GM20431 (cell line): ENCODE data around the gene FAM210B.
"Not testable (repeated sequence)": the region's sequence is repeated elsewhere in the genome, so short reads cannot be mapped to it uniquely, and the experiment has no call there.

ENCODE experiments used
- in situ Hi-C: fragments of 300-500 bp; cut with MseI, MboI; formaldehyde crosslinking; loops from one replicate; pipeline ENCODE4 v1.15.0; 2020; ENCODE audit warnings: low sequenced_read_pairs; ENCODE audit not compliant: unreplicated experiment

Gene FAM210B

DNA sequence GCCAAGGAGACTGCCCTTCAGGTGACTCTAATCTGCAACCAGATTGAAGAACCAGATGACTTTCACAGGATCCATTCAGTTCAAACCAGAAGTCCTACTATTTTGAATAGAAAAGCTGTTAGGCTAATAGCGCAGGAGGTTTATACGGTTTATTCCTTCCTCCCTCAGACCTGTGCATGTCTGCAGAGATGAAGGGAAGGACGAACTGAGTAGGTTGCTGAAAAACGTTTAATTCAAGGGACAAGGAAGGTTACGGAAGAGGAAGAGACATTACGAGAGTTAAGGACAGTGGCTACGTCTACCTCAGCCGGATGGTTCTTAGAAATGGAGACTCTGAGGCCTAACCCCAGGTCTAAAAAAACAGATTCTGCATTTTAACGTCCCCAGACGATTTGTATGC, 32.3 kb downstream of the FAM210B start:
- in situ Hi-C loops = no loop called here

DNA sequence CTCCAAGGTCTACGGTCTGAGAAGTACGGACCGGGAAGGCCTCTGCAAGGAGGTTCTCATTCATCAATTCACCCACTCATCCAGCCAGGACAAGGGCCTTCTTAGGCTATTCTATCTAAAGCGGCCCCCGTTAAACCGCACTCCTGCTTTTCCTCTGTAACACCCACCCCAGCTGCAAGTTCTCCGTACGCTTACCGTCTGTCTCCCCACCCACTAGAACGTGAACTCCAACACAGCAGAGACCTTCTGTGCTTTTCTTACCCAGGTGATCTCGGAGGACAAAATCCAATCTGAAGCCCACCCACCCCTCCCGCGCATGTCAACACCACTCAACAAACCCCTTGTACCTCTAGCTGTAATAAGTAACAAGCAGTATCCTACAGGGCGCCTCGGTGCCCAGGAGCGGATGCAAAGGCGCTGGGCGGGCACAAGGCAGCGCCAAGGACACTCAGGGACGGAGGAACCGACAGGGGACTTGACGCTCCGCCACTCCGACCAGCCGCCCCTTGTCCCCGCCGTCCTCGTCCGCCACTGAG, 32.9 kb downstream of the FAM210B start:
- in situ Hi-C loops = no loop called here

DNA sequence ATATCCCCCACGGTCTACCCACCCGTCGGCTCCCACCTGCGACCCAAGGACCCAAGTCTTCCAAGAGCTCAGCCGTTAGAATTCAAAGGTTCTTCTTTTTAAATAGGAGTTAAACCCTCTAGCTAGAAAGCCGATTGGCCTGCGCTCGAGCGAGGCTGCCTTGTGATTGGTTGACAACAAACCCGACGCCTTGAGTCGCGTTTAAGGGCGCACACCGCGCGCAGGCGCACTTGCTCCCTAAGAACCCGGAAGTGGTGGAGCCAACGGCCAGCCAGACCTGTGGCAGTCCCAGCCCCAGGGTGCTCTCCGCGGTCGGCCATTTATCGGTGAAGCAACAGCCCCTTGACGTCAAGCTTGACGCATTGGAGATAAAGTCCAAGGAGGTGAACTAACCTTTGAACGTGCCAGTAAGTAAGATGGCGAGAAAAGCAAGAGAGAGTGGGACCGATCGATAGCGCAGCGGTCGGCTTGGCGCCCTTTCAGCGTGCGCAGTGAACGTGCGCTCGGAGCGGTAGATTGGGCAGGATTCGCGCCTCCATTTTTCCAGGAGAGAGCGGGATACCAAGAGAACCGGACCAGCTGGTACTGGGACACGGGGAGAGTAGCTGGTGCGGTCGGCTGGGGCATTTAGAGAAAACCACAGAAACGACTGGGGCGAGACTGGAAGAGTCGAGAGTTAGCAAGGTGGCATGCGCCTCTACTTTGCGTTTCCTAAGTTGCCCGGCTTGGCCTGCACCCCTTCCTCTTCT, 33.5 kb downstream of the FAM210B start, which contains the start of the genes AURKA and CSTF1:
Gene AURKA (minus strand): TSS at position 84 of the 749 bp plus-strand sequence. CDS start 4,018 bp downstream, outside the sequence.
Gene CSTF1 (plus strand): TSS at position 514 of the 749 bp plus-strand sequence. CDS start 2,908 bp downstream, outside the sequence.
- in situ Hi-C loops = no loop called here

DNA sequence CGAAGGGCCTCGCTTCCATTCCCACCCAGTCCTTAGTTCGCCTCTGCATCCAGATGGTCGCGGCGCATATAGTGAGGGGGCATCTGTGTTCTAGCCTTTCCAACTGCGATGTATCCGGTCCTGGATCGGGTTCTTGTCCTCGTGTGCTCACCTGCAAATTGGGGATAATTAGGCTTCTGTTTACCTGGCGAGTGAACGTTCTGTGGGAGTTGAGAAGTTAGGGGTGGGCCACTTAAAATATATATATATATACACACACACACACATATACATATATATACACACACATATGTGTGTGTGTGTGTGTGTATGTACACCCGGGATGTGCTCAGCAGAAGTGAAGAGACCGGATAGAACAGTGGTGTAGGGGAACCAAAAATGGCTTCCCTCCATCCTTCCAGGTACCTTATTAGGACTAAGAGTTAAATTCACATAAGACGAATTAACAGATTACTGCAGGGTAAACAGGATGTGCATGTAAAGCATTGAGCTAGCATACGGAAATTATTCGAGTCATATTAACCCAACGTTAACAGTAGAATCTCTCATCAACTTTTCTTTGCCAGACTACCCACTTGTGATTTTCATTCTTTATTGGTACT, 34.2 kb downstream of the FAM210B start:
- in situ Hi-C loops = no loop called here

DNA sequence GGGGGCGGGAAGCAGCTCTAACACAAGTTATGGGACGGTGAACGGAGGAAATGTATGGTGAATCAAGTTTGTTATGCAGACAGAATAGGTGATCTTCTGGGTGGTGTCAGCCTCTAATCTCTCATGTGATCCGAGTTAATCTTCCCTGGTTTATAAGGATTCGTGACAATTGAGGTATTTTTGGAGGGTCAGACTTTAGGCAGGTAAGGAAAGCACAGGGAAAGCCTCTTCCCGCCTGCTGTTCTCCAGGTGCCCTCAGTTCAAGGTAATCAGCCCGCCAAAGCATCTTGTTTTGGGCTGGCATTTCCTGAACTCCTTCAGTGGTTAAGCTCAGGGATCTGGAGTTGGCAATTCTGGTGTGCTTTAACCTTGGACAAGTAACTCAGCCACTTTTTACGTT, 34.9 kb downstream of the FAM210B start:
- in situ Hi-C loops = no loop called here

DNA sequence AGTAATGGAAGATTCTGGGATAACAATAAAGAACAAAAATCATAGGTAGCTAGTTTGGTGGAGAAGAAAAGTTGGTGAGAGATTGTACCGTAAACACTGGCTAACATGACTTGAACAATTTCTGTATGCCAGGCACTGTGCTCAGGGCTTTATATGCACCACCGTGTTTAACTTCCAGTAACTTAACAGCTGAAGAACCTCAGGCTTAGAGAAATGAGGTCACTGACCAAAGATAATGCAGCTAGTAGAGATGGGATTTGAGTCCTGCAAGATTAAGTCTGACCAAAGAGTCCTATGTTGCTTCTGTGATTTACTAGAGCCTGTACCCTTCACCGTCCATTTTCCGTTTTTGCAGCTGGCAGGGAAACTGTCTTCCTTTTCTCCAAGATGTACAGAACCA, 36.4 kb downstream of the FAM210B start:
- in situ Hi-C loops = no loop called here

DNA sequence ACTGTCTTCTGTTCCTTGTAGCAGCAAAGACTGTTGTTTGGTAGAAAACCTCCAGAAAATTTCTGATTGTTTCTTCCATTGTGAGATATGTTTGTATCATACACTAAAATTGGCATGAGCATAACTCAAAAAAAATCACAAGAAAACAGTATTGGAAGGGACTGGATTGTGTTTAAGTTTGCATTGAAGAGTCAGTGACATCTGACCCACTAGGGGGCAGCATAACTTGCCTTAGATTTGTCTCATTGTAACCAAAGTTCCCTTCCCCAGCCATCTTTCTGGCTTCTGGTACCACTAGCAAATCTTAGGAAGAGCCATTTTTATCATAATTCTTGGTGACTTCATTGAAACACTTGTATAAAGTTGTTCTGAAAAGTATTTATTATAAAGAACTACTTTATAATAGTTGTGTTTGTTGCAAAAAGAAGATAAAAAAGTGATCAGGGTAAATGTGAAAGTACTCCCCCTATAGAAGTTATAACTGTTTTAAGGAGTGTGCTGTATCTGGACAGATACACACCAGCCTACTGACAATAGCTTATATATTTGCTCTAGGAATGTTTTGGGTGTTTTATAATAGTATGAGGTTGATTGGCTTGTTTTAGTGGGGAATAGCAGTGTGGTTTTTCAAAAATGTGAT, 41.3 kb downstream of the FAM210B start:
- in situ Hi-C loops = no loop called here

DNA sequence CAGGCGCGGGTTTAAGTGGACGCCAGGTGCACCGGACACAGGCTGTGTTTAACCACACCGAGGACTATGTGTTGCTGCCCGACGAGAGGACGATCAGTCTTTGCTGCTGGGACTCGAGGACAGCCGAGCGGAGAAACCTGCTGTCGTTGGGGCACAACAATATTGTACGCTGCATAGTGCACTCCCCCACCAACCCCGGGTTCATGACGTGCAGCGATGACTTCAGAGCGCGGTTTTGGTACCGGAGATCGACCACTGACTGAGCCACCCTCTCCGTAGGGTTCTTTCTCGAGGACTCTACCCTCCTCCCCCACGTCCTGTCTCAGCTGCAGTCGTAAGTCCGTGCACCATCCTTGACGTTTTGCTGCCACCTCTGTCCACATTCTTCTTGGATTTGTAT, 44.7 kb downstream of the FAM210B start:
- in situ Hi-C loops = no loop called here

DNA sequence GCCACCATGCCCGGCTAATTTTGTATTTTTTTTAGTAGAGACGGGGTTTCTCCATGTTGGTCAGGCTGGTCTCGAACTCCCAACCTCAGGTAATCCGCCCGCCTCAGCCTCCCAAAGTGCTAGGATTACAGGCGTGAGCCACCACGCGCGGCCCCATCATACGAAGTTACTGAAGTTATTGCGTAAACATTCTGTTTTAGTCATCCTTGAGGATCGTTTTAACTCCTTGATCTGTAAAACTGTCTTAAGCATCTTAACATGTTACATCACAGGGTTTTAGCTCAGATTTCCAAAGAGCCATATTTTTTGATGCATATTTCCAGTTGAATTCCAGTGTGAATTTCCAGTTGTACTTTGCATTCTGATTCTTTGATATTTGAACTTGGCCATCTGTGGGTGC, 46.6 kb downstream of the FAM210B start:
- in situ Hi-C loops = not testable (repeated sequence)

DNA sequence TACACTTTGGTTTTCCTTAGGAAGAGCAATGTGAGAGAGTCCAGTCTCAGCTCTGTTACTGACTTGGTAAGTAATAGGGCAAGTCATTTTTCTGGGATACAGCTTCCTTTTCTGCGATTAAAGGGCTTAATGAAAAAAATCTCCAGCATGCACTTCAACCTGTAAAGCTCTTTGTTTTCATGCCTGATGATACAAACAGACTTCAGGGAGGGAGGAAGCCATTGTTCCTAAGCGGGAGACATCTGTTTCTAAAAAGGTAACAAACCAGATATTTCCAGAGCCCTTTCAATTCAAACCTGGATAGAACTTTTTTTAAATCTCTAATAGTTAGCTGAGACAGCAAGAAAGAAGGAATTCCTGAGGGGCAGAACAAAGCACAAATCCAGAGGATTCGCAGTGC, 48.1 kb downstream of the FAM210B start:
- in situ Hi-C loops = no loop called here

DNA sequence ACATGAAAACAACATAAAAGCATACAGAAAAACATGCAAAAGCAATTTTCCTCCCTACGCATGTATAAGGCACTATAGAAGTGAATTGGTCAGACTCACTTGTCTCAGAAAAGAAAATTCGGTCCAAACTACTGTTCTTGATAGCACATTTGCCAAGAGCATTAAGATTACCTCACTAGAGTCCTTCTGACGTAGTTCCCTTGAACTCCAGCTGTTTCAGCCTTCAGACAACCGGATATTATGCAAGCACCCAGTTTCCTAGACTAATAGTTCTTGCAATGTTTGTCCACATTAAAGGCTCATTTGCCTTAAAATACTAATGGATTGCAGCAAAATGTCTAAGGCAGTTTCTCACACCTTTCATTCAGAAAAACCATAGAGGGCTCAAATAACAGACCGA, 50.7 kb downstream of the FAM210B start:
- in situ Hi-C loops = no loop called here

DNA sequence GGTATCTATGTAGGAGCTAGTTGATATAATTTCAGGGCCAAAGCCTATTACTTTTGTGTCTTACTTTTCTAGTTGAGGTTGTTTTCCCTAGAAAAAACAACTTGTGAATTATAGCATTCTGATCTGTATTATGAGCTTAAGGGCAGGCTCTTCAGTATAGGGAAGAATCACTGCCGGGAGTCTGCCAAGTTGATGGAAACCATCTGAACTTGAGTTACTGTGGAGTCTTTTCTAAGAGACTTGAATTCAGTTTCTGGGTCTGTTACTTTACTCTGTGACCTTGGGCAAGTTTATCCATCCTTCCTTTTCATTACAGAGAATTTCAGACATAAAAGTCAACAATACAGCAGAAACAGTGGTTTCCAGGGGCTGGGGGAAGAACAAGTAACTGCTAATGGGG, 51.2 kb downstream of the FAM210B start:
- in situ Hi-C loops = no loop called here

DNA sequence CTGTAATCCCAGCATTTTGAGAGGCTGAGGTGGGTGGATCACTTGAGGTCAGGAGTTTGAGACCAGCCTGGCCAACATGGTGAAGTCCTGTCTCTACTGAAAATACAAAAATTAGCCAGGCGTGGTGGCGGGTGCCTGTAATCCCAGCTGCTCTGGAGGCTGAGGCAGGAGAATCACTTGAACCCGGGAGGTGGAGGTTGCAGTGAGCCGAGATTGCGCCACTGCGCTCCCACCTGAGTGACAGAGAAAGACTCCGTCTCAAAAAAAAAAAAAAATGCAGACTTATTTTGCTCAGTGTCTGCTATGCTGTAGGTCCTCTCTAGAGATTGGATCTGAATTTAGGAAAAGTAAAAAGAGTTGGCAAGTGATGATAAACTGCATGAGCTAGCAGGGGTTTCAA, 52.5 kb downstream of the FAM210B start:
- in situ Hi-C loops = not testable (repeated sequence)

DNA sequence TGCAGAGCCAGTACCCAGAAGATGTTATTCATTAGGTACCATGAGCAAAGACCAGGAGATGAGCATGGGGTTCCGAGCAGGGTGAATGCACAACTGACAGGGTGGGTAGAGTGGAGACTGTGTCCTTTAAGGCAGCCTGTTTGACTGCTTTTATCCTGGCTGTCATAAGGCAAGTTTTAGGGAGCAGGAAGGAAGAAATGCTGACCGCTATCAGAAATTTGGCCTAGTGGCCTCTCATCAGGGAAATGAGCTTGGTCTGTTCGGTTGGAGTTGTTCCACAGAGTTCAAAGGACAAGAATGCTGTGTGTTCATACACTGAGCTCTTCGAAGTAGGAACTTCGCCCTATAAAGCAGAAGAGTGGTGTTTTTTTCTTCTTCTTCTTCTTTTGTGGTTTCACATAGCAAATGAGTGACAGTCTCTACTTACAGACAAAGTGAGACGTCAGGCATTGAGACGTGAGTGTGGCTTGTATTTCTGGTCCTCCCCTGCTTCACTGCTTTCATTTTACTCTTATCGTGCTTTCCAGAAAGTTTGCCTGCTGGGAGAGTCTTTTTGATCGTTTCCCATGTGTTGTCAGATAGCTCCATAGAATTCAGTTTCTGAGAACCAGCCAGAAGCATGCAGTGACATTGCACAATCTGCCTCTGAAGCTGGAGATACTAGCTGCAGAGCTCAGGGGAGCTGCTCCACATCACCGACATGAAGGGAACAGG, 53.1 kb downstream of the FAM210B start, which contains the start of gene CASS4:
Gene CASS4 (plus strand): TSS at position 502 of the 714 bp plus-strand sequence. CDS start 199 bp downstream, at position 701.
- in situ Hi-C loops = no loop called here

DNA sequence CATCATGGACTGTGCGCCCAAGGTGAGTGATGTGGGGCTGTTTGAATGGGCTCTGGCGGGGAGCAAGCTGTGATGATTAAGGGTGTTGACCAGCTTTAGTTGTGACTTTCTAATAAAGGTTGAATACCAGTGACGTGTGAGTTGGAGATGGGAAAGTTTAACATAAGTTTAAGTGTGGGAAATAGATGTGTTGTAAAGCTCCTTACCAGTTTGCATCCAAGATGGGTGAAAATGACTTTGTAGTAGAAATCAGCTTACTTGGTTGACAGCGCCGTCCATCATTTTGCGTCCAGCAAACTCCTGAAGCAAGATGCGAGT, 53.7 kb downstream of the FAM210B start:
- in situ Hi-C loops = no loop called here

DNA sequence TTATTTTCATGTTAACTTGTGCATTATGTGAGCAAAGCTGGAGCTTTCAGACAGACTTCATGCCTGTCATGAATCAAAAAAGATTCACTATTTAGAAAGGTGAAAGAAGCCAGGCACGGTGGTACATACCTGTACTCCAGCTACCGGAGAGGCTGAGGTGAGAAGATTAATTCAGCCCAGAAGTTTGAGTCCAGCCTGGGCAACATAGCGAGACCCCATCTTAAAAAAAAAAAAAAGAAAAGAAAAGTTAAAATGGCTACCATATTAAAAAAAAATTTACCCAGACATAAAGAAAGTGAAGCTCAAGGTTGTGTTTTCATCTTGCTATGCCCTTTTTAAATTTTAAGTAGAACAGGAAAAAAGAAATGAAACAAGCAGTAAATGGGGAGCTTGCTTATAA, 54.2 kb downstream of the FAM210B start:
- in situ Hi-C loops = no loop called here

DNA sequence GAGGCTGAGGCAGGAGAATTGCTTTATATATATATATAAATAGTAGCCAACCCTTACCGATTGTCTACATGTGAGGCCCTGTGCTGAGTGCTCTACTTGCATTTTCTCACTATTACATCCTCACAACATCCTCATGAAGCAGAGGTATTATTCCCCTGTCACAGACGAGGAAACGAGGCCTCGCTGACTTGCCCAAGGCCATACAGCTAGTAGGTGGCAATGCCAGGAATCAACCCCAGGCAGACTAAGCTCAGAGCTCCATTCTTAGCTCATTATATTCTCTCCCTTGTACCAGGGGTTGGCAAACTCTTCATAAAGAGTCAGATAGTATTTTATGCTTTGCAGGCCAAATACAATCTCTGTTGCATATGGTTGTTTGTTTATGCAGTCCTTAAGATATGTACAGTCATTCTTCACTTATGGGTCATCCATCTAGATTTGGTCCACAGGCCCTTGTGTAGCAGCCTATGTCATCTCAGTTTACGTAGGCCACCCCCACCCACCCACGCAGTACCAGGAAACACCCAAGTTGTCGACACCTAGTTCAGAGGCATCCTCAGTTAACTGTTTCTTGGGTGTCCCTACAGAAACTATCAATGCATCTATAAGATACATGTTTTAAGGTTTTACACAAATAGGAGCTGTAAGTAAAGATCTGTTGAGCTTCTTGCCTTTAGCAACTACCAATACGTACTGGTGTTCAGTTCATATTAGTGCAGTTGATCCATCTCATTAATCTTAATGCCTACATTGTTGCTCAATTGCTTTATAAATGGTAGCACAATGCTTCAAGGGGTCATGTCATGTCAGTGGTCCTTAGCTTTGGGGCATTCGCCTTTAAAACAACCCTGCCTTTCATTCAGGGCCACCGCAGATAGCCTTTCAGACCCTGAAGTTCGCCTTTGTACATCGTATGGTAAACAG, 56.3 kb downstream of the FAM210B start:
- in situ Hi-C loops = no loop called here

DNA sequence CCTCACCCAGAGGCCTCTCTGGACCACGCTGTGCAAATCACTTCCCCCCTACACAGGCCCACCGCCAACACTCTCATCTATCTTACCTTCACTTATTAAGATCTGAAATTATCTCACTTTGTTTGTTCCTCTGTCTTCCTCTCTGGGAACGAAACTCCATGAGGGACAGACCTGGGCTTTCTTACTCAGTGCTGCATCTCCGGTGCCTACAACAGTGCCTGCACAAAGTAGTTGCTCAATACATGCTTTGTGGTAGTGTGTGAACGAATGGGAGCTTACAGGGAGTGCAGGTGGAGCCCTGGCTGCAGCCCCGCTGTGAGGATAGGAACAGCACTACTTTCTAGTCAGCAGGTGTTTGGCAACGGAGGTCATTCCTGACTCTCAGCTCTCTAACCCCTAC, 58.6 kb downstream of the FAM210B start:
- in situ Hi-C loops = no loop called here

DNA sequence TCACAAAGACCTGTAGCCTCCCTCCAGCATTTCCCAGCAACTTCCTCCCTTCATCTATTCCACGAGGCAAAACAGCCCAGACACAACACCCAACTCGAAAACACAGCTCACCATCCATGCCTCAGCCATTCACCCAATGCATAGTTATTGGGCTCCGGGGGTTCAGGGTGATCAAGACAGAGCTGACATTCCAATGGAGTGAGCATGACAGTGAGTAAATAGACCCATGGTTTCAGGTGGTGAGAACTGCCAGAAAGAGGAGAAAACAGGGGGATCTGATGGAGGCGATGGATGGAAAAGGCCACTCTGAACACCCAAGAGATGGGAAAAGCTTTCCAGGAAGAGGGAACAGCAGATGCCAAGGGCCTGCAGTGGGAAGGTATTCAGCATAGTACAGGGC, 59.1 kb downstream of the FAM210B start:
- in situ Hi-C loops = no loop called here
